WERI-Rb-1 (cell line): ENCODE data around the gene SUGP2.
A peak's percentile ranks its signal among the peaks of the same experiment; 100 is the strongest.

Experiments
- DNase-seq: peaks from one replicate; pipeline ENCODE4 v3.0.0-alpha.2; 2020
- H3K27ac ChIP-seq: fragments of 250-450 bp; sonication (Bioruptor Pico); 2 replicates; pipeline ENCODE4 v1.5.1; 2020; ENCODE audit warnings: mild to moderate bottlenecking, moderate library complexity
- H3K27me3 ChIP-seq: fragments of 250-450 bp; sonication (Bioruptor Pico); 2 replicates; pipeline ENCODE4 v1.5.1; 2021; ENCODE audit warnings: mild to moderate bottlenecking, low read depth, moderate library complexity; ENCODE audit not compliant: insufficient read depth, severe bottlenecking
- H3K36me3 ChIP-seq: fragments of 250-450 bp; sonication (Bioruptor Pico); 2 replicates; pipeline ENCODE4 v1.5.1; 2020; ENCODE audit warnings: mild to moderate bottlenecking, moderate library complexity
- H3K4me3 ChIP-seq: 2 replicates; pipeline ENCODE4 v1.5.1; 2011; ENCODE audit warnings: low read depth, mild to moderate bottlenecking, control low read depth, low read length
- H3K9me3 ChIP-seq: fragments of 250-450 bp; sonication (Bioruptor Pico); 2 replicates; pipeline ENCODE4 v1.5.1; 2021; ENCODE audit warnings: mild to moderate bottlenecking, moderate library complexity; ENCODE audit not compliant: severe bottlenecking
- CTCF ChIP-seq: IDR thresholded peaks from 2 replicates; pipeline ENCODE4 v1.5.1; 2011; ENCODE audit warnings: low read depth, mild to moderate bottlenecking, control low read depth, inconsistent platforms, low read length

Gene SUGP2

GRCh38 chr19:19033426-19034203, at the start of gene SUGP2, which contains the start of gene ARMC6:
TSS of gene SUGP2 (minus strand) at chr19:19033517. CDS start at chr19:19031071, 2,446 bp downstream.
TSS of gene ARMC6 (plus strand) at chr19:19033603. CDS start at chr19:19034210, 607 bp downstream.
- peaks cover 47% of the 10 kb centered on the region for H3K36me3 ChIP-seq
- H3K4me3 ChIP-seq = peak within 1 kb of the TSS; percentile 95
- H3K27ac ChIP-seq = peak within 1 kb of the TSS; percentile 100
- H3K9me3 ChIP-seq = peaks cover 4% of the 10 kb centered on the region
- no peak for TF ChIP-seq CTCF
- DNase-seq = peak; percentile 85
- H3K27me3 ChIP-seq = no peaks in the 10 kb centered on the region

GRCh38 chr19:19081642-19082151, 48.4 kb upstream of the SUGP2 start:
- H3K27me3 ChIP-seq = no peaks in the 10 kb centered on the region
- no peak for TF ChIP-seq CTCF
- H3K36me3 ChIP-seq = no peaks in the 10 kb centered on the region
- H3K27ac ChIP-seq = no peak overlapping the region
- no peak overlapping the region for H3K4me3 ChIP-seq
- no peaks in the 10 kb centered on the region for H3K9me3 ChIP-seq
- DNase-seq = no peak

GRCh38 chr19:19079571-19079970, 46.3 kb upstream of the SUGP2 start:
- H3K4me3 ChIP-seq = no peak overlapping the region
- H3K9me3 ChIP-seq = no peaks in the 10 kb centered on the region
- no peaks in the 10 kb centered on the region for H3K36me3 ChIP-seq
- DNase-seq = no peak
- no peak for TF ChIP-seq CTCF
- no peak overlapping the region for H3K27ac ChIP-seq
- H3K27me3 ChIP-seq = no peaks in the 10 kb centered on the region

GRCh38 chr19:19078801-19079200, 45.5 kb upstream of the SUGP2 start:
- no peaks in the 10 kb centered on the region for H3K9me3 ChIP-seq
- no peaks in the 10 kb centered on the region for H3K36me3 ChIP-seq
- no peak overlapping the region for H3K4me3 ChIP-seq
- DNase-seq = no peak
- no peak overlapping the region for H3K27ac ChIP-seq
- H3K27me3 ChIP-seq = no peaks in the 10 kb centered on the region
- no peak for TF ChIP-seq CTCF

- H3K27me3 ChIP-seq = no peaks in the 10 kb centered on the region
- no peak overlapping the region for H3K4me3 ChIP-seq
- no peaks in the 10 kb centered on the region for H3K36me3 ChIP-seq
- no peak overlapping the region for H3K27ac ChIP-seq
- DNase-seq = no peak
- TF ChIP-seq CTCF = no peak
- H3K9me3 ChIP-seq = no peaks in the 10 kb centered on the region
Observed at GRCh38 chr19:19077103-19077502, 43.8 kb upstream of the SUGP2 start.
